Measurements from ENCODE around the gene TRIM56. TPM values are rescaled to one million over a fixed set of nuclear protein-coding genes. Genes with fewer than 3 reads are reported as not detected.

Gene TRIM56
- total and polyA plus RNA-seq, 2 of the 13 experiments (the other 11 are each of a cell fraction or from before 2014, with no cell fraction given): 3.2 to 7.1 TPM

GRCh38 chr7:101138213-101138870 lies 53.1 kb downstream of the TRIM56 start (continued):
- 0 out of 2 replicates have a peak, but pooled peaks have one; percentile 66 for TF ChIP-seq AKAP8 (CRISPR knock-in tag; IDR thresholded peaks at IDR 0.05)
- 0 out of 2 replicates have a peak, but pooled peaks have one; percentile 28 for TF ChIP-seq NCOA2 (CRISPR knock-in tag; IDR thresholded peaks at IDR 0.05)
- peak; percentile 96 for TF ChIP-seq PAF1 (CRISPR knock-in tag; IDR thresholded peaks at IDR 0.05)
- TF ChIP-seq SNAPC2 (CRISPR knock-in tag; IDR thresholded peaks at IDR 0.05): peak; percentile 29; the same call in 1 of the 2 replicates
- TF ChIP-seq CC2D1A (CRISPR knock-in tag; IDR thresholded peaks at IDR 0.05): no peak
- TF ChIP-seq CREB1 (IDR thresholded peaks at IDR 0.05): peak; percentile 85
- peak; percentile 76 for TF ChIP-seq CREB1 (CRISPR knock-in tag; IDR thresholded peaks at IDR 0.05)
- TF ChIP-seq ZNF891 (CRISPR knock-in tag; IDR thresholded peaks at IDR 0.05): no peak
- TF ChIP-seq NR2F1 (CRISPR knock-in tag; IDR thresholded peaks at IDR 0.05): no peak
- TF ChIP-seq CTCF (CRISPR knock-in tag; IDR thresholded peaks at IDR 0.05): peak; percentile 71
- TF ChIP-seq ZSCAN21 (CRISPR knock-in tag; IDR thresholded peaks at IDR 0.05; ENCODE audit: borderline replicate concordance): no peak
- no peak for TF ChIP-seq ZMAT3 (CRISPR knock-in tag; conservative IDR thresholded peaks at IDR 0.05)
- TF ChIP-seq CEBPB (IDR thresholded peaks at IDR 0.05; ENCODE audit: borderline replicate concordance, low read depth, low read length): no peak
- peak; percentile 22; the same call in 1 of the 2 replicates for TF ChIP-seq BRCA1 (CRISPR knock-in tag; IDR thresholded peaks at IDR 0.05)
- TF ChIP-seq FOXK2 (IDR thresholded peaks at IDR 0.05): no peak
- TF ChIP-seq YEATS2 (CRISPR knock-in tag; IDR thresholded peaks at IDR 0.05; ENCODE audit: borderline replicate concordance): no peak; the same call in 1 of the 2 replicates
- 0 out of 2 replicates have a peak, but pooled peaks have one; percentile 57 for TF ChIP-seq ZNF713 (CRISPR knock-in tag; IDR thresholded peaks at IDR 0.05)
